PC-9 (cell line): Measurements from ENCODE around the gene PKD2L2. TPM values are rescaled to one million over a fixed set of nuclear protein-coding genes. Genes with fewer than 3 reads are reported as not detected.
"Not testable (repeated sequence)": the region's sequence is repeated elsewhere in the genome, so short reads cannot be mapped to it uniquely, and the experiment has no call there.

Source experiments
- BruUV-seq: library from RNA; stranded (reverse); fragments of 400-500 nt; replicated peaks from 2 replicates; lab custom pipeline; 2021; lab: Mats Ljungman, UMichigan
- CTCF ChIA-PET: fragments of 300-600 bp; sonication (Branson Sonifier 250); formaldehyde crosslinking; loops from one replicate; lab custom pipeline; 2022; ENCODE audit warnings: antibody characterized with exemption; lab: Charles Lee
- POLR2A ChIA-PET: fragments of 300-600 bp; sonication (Branson Sonifier 250); formaldehyde crosslinking; loops from one replicate; lab custom pipeline; 2022; ENCODE audit warnings: antibody characterized with exemption; ENCODE audit not compliant: unreplicated experiment; lab: Charles Lee
- DNase-seq, 2 experiments: peaks; one replicate each; pipeline versions ENCODE4 v3.0.0 to v3.0.0-alpha.2; 2015 to 2022; ENCODE audit warnings: mixed read lengths in 1 of 2
- H2AFZ ChIP-seq: fragments of 200-600 bp; sonication (generic); 2 replicates; pipeline ENCODE4 v1.8.1; 2017; ENCODE audit warnings: antibody characterized with exemption
- H3F3A ChIP-seq: fragments of 200-600 bp; sonication (generic); 2 replicates; pipeline ENCODE4 v1.8.1; 2017; ENCODE audit warnings: antibody characterized with exemption, mild to moderate bottlenecking, low read depth; ENCODE audit not compliant: insufficient read depth
- H3K27ac ChIP-seq: fragments of 200-600 bp; sonication (generic); 2 replicates; pipeline ENCODE4 v1.6.1; 2016; ENCODE audit warnings: mixed run types
- H3K27me3 ChIP-seq: fragments of 200-600 bp; sonication (generic); 2 replicates; pipeline ENCODE4 v1.6.1; 2016; ENCODE audit warnings: low read depth, mixed run types; ENCODE audit not compliant: insufficient read depth
- H3K36me3 ChIP-seq: fragments of 200-600 bp; sonication (generic); 2 replicates; pipeline ENCODE4 v1.6.1; 2016; ENCODE audit warnings: low read depth, mixed run types
- H3K4me1 ChIP-seq: fragments of 200-600 bp; sonication (generic); replicated peaks from 2 replicates; pipeline ENCODE4 v1.6.1; 2016; ENCODE audit warnings: mixed run types; ENCODE audit not compliant: insufficient read depth
- H3K4me2 ChIP-seq: fragments of 200-600 bp; sonication (generic); 2 replicates; pipeline ENCODE4 v1.6.1; 2017; ENCODE audit warnings: mixed run types
- H3K4me3 ChIP-seq: fragments of 200-600 bp; sonication (generic); 2 replicates; pipeline ENCODE4 v1.6.1; 2016; ENCODE audit warnings: mixed run types
- H3K79me2 ChIP-seq: fragments of 200-600 bp; sonication (generic); 2 replicates; pipeline ENCODE4 v1.6.1; 2017; ENCODE audit warnings: low read depth, mixed run types
- H3K9me2 ChIP-seq: fragments of 200-600 bp; sonication (generic); 2 replicates; pipeline ENCODE4 v1.8.1; 2017; ENCODE audit warnings: mild to moderate bottlenecking; ENCODE audit not compliant: insufficient read depth
- H3K9me3 ChIP-seq: fragments of 200-600 bp; sonication (generic); 2 replicates; pipeline ENCODE4 v1.8.1; 2016; ENCODE audit warnings: low read depth; ENCODE audit not compliant: insufficient read depth
- H4K20me1 ChIP-seq: fragments of 200-600 bp; sonication (generic); 2 replicates; pipeline ENCODE4 v1.8.1; 2017; ENCODE audit not compliant: insufficient read depth
- CTCF ChIP-seq: fragments of 200-600 bp; sonication (generic); conservative IDR thresholded peaks from 2 replicates; pipeline ENCODE4 v1.6.1; 2017; ENCODE audit warnings: mixed run types, antibody characterized with exemption, mild to moderate bottlenecking, moderate library complexity
- EZH2 ChIP-seq: fragments of 200-600 bp; sonication (generic); IDR thresholded peaks from 2 replicates; pipeline ENCODE4 v1.8.0; 2017; ENCODE audit warnings: antibody characterized with exemption, low read depth
- intact Hi-C: fragments of 100-400 bp; cut with micrococcal nuclease; formaldehyde crosslinking; loops from one replicate; pipeline ENCODE4 v1.10.0; 2022; ENCODE audit not compliant: unreplicated experiment
- total RNA-seq: library from RNA; stranded (reverse); gene quantifications from 2 replicates; pipeline ENCODE4 v1.2.3, GENCODE V29; 2021

PKD2L2 gene
- total RNA-seq, 1 experiment from 2014 or later: 0.46 TPM

GRCh38 chr5:137862251-137862650, 27.0 kb upstream of the PKD2L2 start:
- no peak for DNase-seq
- Histone ChIP-seq H3K4me2 (no peak overlapping the region), H2AFZ (no peak overlapping the region), H3K27me3 (no peaks in the 10 kb centered on the region), H3K4me1 (no peaks in the 10 kb centered on the region), H3K79me2 (no peaks in the 10 kb centered on the region), H3K9me3 (no peaks in the 10 kb centered on the region), H3K4me3 (no peak overlapping the region), H3K36me3 (no peaks in the 10 kb centered on the region), H3F3A (no peaks in the 10 kb centered on the region), H3K27ac (no peak overlapping the region), H4K20me1 (no peaks in the 10 kb centered on the region), H3K9me2 (no peaks in the 10 kb centered on the region)
- BruUV-seq: no TSS peak
- intact Hi-C loops: no loop called here
- ChIA-PET POLR2A (no interaction called here), CTCF (no interaction called here)
- TF ChIP-seq CTCF: no peak
- TF ChIP-seq EZH2: no peak

DNA sequence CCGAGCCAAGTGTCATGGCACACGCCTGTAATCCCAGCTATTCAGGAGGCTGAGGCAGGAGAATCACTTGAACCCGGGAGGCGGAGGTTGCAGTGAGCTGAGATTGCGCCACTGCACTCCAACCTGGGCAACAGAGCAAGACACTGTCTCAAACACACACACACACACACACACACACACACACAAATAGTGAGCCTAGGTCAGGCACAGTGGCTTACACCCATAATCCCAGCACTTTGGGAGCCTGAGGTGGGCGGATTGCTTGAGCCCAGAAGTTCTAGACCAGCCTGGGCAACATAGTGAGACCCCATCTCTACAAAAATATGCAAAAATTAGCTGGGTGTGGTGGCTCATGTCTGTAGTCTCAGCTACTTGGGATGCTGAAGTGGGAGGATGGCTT, 25.6 kb upstream of the PKD2L2 start:
- H3K4me2 ChIP-seq, H3K36me3 ChIP-seq, H3K4me3 ChIP-seq, H3F3A ChIP-seq, DNase-seq, H3K79me2 ChIP-seq, H3K4me1 ChIP-seq, H3K27ac ChIP-seq, BruUV-seq, H2AFZ ChIP-seq, H4K20me1 ChIP-seq, H3K9me2 ChIP-seq, H3K27me3 ChIP-seq, H3K9me3 ChIP-seq, intact Hi-C loops: not testable (repeated sequence)
- POLR2A ChIA-PET: interaction anchor here (0.6 kb wide), 1 partner anchor 9 kb away, joined by 5 read pairs; no protein-coding TSS in a partner anchor
- CTCF ChIA-PET: interaction anchor here (0.7 kb wide), 1 partner anchor 73 kb away, joined by 3 read pairs; no protein-coding TSS in a partner anchor

DNA sequence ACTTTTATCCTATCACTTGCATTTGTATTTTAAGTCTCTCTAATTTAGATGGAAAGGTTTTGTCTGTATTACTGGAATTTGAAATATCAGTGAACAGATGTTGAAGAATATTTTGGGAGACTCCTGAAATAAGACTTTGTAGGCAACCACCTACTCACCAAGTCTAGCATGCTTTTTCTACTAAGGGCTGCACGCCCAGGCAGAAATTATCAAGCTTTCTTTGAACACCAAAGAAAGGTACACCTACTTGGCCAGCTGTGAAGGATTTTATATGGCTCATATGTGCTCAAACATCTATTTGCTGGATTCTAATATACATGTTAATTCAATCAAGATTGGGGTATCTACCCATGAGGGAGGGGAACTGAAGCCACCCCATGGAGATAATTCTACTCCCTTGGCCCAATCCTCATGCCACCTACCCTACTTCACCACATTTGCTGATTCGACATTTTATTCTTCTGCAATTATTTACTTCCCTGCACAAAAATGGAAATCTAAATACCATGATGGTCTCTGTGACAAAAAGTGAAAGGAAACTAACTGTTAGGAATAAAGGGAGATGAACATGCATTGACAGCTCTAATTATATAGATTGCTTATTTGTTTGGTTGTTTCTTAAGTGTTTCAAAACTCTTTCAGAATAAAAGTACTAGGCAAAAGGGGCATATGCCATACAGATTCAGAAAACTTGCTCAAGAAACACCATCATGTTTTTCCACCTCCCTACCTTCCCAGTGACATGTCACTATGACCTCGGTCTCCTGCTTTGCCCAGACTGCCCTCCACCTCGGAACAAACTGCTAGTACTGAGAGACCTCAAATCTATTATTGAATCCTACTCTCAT, 22.5 kb upstream of the PKD2L2 start:
- no peaks in the 10 kb centered on the region for H3F3A ChIP-seq
- no peaks in the 10 kb centered on the region for H3K9me3 ChIP-seq
- TF ChIP-seq EZH2: no peak
- no peak for TF ChIP-seq CTCF
- BruUV-seq: no TSS peak
- no peaks in the 10 kb centered on the region for H3K36me3 ChIP-seq
- H3K4me2 ChIP-seq: no peak overlapping the region
- POLR2A ChIA-PET: no interaction called here
- CTCF ChIA-PET: no interaction called here
- no peaks in the 10 kb centered on the region for H4K20me1 ChIP-seq
- intact Hi-C loops: no loop called here
- H3K4me3 ChIP-seq: no peak overlapping the region
- no peaks in the 10 kb centered on the region for H3K4me1 ChIP-seq
- H3K79me2 ChIP-seq: no peaks in the 10 kb centered on the region
- H3K27ac ChIP-seq: no peak overlapping the region
- no peaks in the 10 kb centered on the region for H3K27me3 ChIP-seq
- H2AFZ ChIP-seq: no peak overlapping the region
- DNase-seq: no peak
- H3K9me2 ChIP-seq: no peaks in the 10 kb centered on the region
